OCI-LY3 (cell line): ENCODE data around the gene CHD5.

Experiments
- H2AFZ ChIP-seq: fragments of 200-600, 300-600 bp; shearing (Covaris generic); 2 replicates; pipeline ENCODE4 v1.6.0; 2014; ENCODE audit warnings: antibody characterized with exemption, low read depth, low read length
- H3K27ac ChIP-seq: fragments of 200-600, 300-600 bp; sonication (generic); 2 replicates; pipeline ENCODE4 v1.5.1; 2014; ENCODE audit warnings: mild to moderate bottlenecking, low read length, moderate library complexity, mixed read lengths
- H3K27me3 ChIP-seq: fragments of 200-600, 300-600 bp; sonication (generic); 2 replicates; pipeline ENCODE4 v1.6.1; 2014; ENCODE audit warnings: low read depth, low read length, mixed read lengths
- H3K36me3 ChIP-seq: fragments of 200-600, 300-600 bp; sonication (generic); replicated peaks from 2 replicates; pipeline ENCODE3; 2014; ENCODE audit warnings: low read depth, low read length, mixed read lengths
- H3K4me1 ChIP-seq: fragments of 300-600, 200-600 bp; sonication (generic); 2 replicates; pipeline ENCODE4 v1.6.1; 2014; ENCODE audit warnings: low read length, mixed read lengths
- H3K4me2 ChIP-seq: fragments of 200-600, 300-600 bp; sonication (generic); 2 replicates; pipeline ENCODE4 v1.6.1; 2014; ENCODE audit warnings: low read length, mixed read lengths
- H3K4me3 ChIP-seq: fragments of 300-600, 200-600 bp; sonication (generic); 2 replicates; pipeline ENCODE4 v1.5.1; 2014; ENCODE audit warnings: antibody characterized with exemption, mild to moderate bottlenecking, low read length, moderate library complexity
- H3K79me2 ChIP-seq: fragments of 300-600, 200-600 bp; shearing (Covaris generic); 2 replicates; pipeline ENCODE4 v1.6.1; 2014; ENCODE audit warnings: mild to moderate bottlenecking, low read length, mixed read lengths
- H3K9ac ChIP-seq: fragments of 300-600, 200-600 bp; shearing (Covaris generic); 2 replicates; pipeline ENCODE4 v1.6.0; 2014; ENCODE audit warnings: mild to moderate bottlenecking, low read length, moderate library complexity
- H3K9me3 ChIP-seq: fragments of 200-600, 300-600 bp; shearing (Covaris generic); 2 replicates; pipeline ENCODE4 v1.6.1; 2014; ENCODE audit warnings: low read length, mixed read lengths; ENCODE audit not compliant: insufficient read depth
- H4K20me1 ChIP-seq: fragments of 200-600, 300-600 bp; sonication (generic); 2 replicates; pipeline ENCODE4 v1.6.1; 2016; ENCODE audit warnings: low read length, mixed read lengths; ENCODE audit not compliant: insufficient read depth
- EZH2phosphoT487 ChIP-seq: fragments of 200-600 bp; shearing (Covaris generic); IDR thresholded peaks from 2 replicates; pipeline ENCODE4 v1.6.1; 2018; ENCODE audit warnings: antibody characterized with exemption, mixed run types, low read depth
- TF ChIP-seq, protein P1 (sequence below): fragments of 200-600, 300-600 bp; sonication (generic); IDR thresholded peaks from 2 replicates; pipeline ENCODE4 v1.5.1; 2014; ENCODE audit warnings: antibody characterized with exemption, low read length, low read depth

The CHD5 gene

DNA sequence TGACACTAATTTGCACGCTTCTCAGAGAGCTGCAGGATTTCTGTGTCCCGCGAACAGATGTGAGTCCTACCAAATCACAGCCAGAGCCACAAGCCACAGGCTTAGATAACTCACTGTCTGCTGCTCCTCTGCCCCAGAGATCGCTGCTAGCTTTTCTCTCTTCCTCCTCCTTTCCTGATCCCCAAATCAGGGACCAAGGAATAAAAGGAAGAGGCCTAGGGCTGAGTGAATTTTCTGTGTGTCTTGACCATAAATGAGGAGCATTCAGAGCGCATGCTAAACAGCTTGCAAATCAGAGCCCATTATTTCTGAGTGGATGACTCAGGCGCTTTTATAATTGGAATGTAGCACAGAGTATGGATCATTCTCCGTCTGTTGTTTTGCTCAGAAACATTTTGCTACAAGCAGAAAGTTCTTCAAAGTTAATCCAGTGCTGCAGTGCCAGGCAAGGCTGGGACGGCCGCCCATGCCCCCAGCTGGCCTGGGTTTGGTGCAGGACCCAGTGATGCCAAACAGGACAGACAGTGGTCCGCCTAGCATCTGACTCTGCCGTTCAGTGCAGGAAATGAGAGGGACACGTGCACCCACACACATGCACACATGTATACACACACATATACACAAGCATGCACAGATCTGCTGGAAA lies 96.2 kb downstream of the CHD5 start:
- H3K4me1 ChIP-seq, result no peaks in the 10 kb centered on the region
- H3K9ac ChIP-seq, result no peak overlapping the region
- no peak for TF ChIP-seq EZH2phosphoT487
- TF ChIP-seq, protein P1, sequence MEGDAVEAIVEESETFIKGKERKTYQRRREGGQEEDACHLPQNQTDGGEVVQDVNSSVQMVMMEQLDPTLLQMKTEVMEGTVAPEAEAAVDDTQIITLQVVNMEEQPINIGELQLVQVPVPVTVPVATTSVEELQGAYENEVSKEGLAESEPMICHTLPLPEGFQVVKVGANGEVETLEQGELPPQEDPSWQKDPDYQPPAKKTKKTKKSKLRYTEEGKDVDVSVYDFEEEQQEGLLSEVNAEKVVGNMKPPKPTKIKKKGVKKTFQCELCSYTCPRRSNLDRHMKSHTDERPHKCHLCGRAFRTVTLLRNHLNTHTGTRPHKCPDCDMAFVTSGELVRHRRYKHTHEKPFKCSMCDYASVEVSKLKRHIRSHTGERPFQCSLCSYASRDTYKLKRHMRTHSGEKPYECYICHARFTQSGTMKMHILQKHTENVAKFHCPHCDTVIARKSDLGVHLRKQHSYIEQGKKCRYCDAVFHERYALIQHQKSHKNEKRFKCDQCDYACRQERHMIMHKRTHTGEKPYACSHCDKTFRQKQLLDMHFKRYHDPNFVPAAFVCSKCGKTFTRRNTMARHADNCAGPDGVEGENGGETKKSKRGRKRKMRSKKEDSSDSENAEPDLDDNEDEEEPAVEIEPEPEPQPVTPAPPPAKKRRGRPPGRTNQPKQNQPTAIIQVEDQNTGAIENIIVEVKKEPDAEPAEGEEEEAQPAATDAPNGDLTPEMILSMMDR, result no peak
- H3K9me3 ChIP-seq, result no peaks in the 10 kb centered on the region
- no peak overlapping the region for H3K4me2 ChIP-seq
- no peaks in the 10 kb centered on the region for H3K79me2 ChIP-seq
- no peaks in the 10 kb centered on the region for H3K27me3 ChIP-seq
- H3K4me3 ChIP-seq, result no peak overlapping the region
- no peak overlapping the region for H2AFZ ChIP-seq
- H4K20me1 ChIP-seq, result no peaks in the 10 kb centered on the region
- H3K36me3 ChIP-seq, result no peaks in the 10 kb centered on the region
- no peak overlapping the region for H3K27ac ChIP-seq

DNA sequence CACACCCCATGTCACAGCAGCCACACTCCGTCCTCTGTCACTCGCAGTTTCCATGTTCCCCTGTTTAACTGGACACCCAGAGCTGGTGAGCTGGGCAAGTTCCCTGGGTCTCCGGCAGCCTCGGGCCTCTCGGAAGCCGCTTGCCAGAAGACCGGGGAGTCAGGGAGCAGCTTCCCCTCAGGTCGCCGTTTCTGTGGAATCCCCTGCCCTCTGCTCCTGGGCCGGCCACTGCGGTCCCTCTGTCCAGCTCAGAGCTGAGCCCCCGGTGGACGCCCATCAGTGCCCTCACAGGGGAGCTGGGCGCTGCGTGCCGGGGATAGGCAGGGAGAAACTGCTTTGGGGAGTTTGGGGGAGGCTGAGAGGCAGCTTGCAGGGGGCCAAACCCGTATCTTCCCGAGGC lies 96.7 kb downstream of the CHD5 start:
- no peaks in the 10 kb centered on the region for H4K20me1 ChIP-seq
- no peak overlapping the region for H3K4me2 ChIP-seq
- TF ChIP-seq, protein P1, result no peak
- TF ChIP-seq EZH2phosphoT487, result no peak
- no peaks in the 10 kb centered on the region for H3K4me1 ChIP-seq
- H3K9me3 ChIP-seq, result no peaks in the 10 kb centered on the region
- H3K79me2 ChIP-seq, result no peaks in the 10 kb centered on the region
- no peak overlapping the region for H3K4me3 ChIP-seq
- no peak overlapping the region for H2AFZ ChIP-seq
- no peak overlapping the region for H3K27ac ChIP-seq
- H3K9ac ChIP-seq, result no peak overlapping the region
- H3K27me3 ChIP-seq, result no peaks in the 10 kb centered on the region
- no peaks in the 10 kb centered on the region for H3K36me3 ChIP-seq

DNA sequence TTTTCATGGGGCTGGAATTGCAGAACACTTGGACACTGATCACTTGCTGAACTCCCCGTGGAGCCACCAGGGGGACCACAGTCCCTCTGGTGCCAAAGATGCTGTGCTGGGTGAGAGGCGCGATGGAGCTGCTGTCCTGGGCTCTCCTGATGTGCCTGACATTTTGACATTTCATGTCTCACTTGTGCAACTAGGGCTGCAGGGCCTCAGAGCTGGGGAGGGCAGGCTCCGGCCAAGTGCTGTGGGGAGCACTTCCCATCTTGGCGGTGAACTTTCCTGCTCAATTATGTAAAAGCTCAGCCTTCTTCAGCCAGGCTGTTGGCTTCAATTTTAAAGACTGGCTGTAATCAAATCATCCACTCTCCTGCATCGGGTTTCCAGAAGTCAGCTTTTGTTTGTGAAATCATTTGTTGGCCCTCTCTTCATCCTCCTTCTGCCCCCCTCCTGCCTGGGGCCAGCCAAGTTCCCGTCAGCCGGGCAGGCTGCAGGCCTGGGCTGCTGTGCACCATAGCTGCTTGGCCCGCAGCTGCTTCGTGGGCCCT lies 97.6 kb downstream of the CHD5 start:
- Histone ChIP-seq H3K4me1 (no peaks in the 10 kb centered on the region), H2AFZ (no peak overlapping the region), H3K4me3 (no peak overlapping the region), H3K36me3 (no peaks in the 10 kb centered on the region), H3K79me2 (no peaks in the 10 kb centered on the region), H3K27me3 (no peaks in the 10 kb centered on the region), H4K20me1 (no peaks in the 10 kb centered on the region), H3K9ac (no peak overlapping the region), H3K4me2 (no peak overlapping the region), H3K9me3 (no peaks in the 10 kb centered on the region), H3K27ac (no peak overlapping the region)
- TF ChIP-seq, protein P1, result no peak
- TF ChIP-seq EZH2phosphoT487, result no peak

DNA sequence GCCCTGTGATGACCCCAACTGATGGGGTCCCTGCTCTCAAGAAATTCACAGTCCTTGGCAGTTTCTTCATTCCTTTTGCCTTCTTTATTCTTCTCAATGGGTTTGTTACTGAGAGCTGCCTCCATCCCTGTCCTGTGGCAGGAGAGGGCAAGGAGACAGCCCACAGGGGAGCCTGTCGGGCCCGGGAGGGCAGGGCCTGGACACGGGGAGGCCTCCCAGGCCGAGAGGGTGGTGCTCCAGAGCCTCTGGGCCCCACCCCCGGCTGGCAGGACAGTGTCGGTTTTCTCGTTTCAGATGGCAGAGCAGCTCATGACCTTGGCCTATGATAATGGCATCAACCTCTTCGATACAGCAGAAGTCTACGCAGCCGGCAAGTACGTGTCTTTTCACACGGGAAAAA lies 98.2 kb downstream of the CHD5 start:
- Histone ChIP-seq H3K27ac (no peak overlapping the region), H4K20me1 (no peaks in the 10 kb centered on the region), H3K79me2 (no peaks in the 10 kb centered on the region), H3K4me1 (no peaks in the 10 kb centered on the region), H2AFZ (no peak overlapping the region), H3K27me3 (no peaks in the 10 kb centered on the region), H3K9ac (no peak overlapping the region), H3K4me3 (no peak overlapping the region), H3K36me3 (no peaks in the 10 kb centered on the region), H3K9me3 (no peaks in the 10 kb centered on the region), H3K4me2 (no peak overlapping the region)
- TF ChIP-seq, protein P1, result no peak
- TF ChIP-seq EZH2phosphoT487, result no peak
